Rectal smooth muscle tissue (tissue), 1 donor: ENCODE results near the gene PRKD2.

Source experiments
- H3K27ac ChIP-seq: one replicate; pipeline ENCODE4 v1.7.0; 2013; ENCODE audit warnings: low read depth, low read length, inconsistent platforms
- H3K27me3 ChIP-seq: one replicate; pipeline ENCODE4 v1.7.0; 2013; ENCODE audit warnings: low read length; ENCODE audit not compliant: control insufficient read depth, insufficient read depth
- H3K36me3 ChIP-seq: one replicate; pipeline ENCODE4 v1.7.0; 2013; ENCODE audit warnings: low read length; ENCODE audit not compliant: control insufficient read depth, insufficient read depth
- H3K4me1 ChIP-seq: one replicate; pipeline ENCODE4 v1.7.0; 2013; ENCODE audit warnings: low read length; ENCODE audit not compliant: control insufficient read depth, insufficient read depth
- H3K4me3 ChIP-seq: one replicate; pipeline ENCODE4 v1.7.0; 2013; ENCODE audit warnings: low read length
- H3K9ac ChIP-seq: one replicate; pipeline ENCODE4 v1.7.0; 2013; ENCODE audit warnings: low read length

Gene PRKD2

DNA sequence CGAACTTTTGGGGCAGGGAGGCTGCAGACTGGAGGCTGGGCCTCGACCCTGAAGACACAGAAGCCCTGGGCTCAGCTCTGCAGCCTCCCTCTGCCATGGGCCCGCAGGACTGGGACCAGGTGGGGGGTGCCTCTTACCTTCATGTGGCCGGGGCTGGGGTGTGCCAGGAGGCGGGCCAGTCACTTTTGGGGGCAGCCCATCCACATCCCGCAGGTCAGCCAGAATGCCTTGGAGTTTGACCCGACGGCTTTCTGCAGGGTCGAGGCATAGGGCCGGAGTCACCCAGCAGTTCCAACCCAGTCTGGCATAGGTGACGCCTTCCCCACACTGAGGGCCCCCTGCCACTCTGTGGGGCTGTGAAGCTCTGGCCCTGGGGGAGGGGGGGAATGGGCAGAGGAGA lies 10.8 kb upstream of the PRKD2 start:
- peaks cover 57% of the 10 kb centered on the region for H3K36me3 ChIP-seq
- H3K4me3 ChIP-seq: no peak overlapping the region
- H3K27ac ChIP-seq: no peak overlapping the region
- no peaks in the 10 kb centered on the region for H3K27me3 ChIP-seq
- no peak overlapping the region for H3K9ac ChIP-seq
- H3K4me1 ChIP-seq: no peaks in the 10 kb centered on the region

DNA sequence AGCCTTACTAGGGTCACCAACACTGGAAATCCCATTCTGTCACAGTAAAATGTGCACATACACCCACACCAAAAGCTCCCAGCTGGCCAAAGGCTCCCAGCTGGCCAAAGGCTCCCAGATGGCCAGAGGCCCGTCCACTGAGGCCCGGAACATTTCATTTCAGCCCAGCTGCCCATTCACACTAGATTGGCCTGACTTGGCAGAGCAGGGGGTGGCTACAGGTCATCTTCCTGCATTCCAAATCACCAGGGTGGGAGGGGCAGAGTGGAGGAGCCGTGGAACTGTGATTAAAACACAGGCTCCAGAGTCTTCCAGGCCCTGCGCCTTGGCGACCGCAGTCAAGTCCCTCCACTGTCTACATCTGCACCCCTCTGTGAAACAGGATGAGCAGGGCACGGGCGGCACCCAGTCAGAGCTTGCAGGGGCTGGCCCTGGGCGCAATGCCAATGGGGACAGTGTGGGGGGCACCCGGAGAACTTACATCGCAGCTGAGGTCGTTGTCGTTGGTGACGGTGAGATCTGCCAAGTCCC lies 10.1 kb upstream of the PRKD2 start:
- Histone ChIP-seq H3K4me3 (no peak overlapping the region), H3K36me3 (peaks cover 54% of the 10 kb centered on the region), H3K27me3 (no peaks in the 10 kb centered on the region), H3K9ac (no peak overlapping the region), H3K4me1 (no peaks in the 10 kb centered on the region), H3K27ac (no peak overlapping the region)

DNA sequence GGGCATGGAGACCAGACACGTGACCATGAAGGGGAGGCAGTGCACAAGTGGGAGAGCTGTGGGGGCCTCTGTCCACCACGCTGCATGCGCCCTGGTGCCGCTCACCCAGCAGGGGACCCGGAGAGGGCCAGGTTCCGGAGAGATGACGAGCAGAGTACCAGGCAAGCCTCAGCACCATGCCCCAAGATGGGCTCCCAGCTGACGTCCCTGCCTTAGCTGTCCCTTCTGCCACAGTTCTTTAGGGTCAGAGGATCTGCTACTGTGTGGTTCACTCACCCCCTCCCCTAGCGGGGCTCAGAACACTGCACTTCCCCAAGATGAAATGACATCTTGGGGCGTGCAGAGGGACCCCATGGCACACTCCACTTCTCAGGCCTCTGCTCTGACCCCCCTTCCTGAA lies 9.6 kb upstream of the PRKD2 start:
- H3K4me1 ChIP-seq: no peaks in the 10 kb centered on the region
- H3K27me3 ChIP-seq: no peaks in the 10 kb centered on the region
- H3K4me3 ChIP-seq: no peak overlapping the region
- H3K9ac ChIP-seq: no peak overlapping the region
- peaks cover 57% of the 10 kb centered on the region for H3K36me3 ChIP-seq
- no peak overlapping the region for H3K27ac ChIP-seq

DNA sequence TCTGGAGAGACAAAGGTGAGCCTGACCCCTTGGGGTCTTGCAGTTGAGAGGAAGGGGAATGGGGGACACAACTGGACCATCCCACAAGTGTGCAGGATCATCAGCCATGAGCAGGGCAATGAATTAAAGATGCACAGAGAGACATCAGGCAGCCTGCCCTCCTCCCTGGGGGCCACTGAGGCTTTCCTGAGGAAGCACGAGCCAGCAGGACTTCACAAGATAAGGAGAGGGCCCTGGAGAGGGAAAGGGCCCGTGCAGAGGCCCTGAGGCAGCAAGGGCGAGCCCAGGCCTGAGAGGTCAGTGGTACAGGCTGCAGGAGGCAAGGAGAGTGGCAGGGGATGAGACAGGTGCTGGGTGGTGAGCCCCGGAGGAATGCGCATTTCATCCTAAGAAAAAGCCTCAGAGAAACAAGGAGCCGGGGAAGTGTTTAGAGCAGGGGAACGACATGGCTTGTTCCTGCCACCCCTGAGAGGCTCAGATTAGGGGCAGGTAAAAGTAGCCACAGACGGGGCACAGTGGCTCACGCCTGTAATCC lies 9.0 kb upstream of the PRKD2 start:
- peaks cover 62% of the 10 kb centered on the region for H3K36me3 ChIP-seq
- H3K27me3 ChIP-seq: no peaks in the 10 kb centered on the region
- H3K4me3 ChIP-seq: no peak overlapping the region
- no peaks in the 10 kb centered on the region for H3K4me1 ChIP-seq
- H3K9ac ChIP-seq: no peak overlapping the region
- no peak overlapping the region for H3K27ac ChIP-seq

DNA sequence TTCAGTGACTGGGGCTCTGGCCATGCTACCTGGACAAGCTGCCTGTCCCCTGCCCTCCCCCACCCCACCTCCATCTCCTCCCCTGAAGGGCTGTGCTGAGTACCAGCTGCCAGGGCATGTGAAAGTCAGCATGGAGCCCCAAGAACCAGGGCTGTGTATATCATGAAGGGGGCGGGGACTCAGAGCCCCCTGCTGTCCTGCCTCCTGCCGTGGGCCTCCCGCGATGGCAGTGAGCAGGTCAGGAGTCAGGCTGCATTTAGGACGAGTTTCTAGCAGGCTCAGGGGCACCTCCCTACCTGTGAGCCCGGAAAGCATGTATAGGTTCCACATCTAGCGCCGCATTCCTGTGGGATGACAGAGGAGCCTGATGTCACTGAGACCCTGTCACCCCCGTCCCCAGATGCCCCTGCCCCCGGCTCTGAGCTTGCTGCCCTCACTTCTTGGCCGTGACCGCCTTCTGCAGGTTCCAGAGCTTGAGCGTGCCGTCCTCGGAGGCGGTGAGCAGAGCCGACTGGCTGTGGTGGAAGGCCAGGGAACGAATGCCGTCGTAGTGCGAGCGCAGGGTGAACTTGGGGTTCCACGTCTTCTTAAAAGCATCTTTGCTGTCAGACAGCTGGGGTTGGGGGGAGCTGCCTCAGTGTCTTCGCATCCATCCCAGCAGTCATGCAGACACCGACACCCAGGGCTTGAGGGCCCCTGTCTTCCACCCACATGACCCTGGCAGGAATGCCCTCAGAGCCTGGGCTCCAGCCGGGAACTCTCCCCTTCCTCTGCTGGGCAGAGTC lies 8.3 kb upstream of the PRKD2 start:
- H3K27me3 ChIP-seq: no peaks in the 10 kb centered on the region
- no peak overlapping the region for H3K4me3 ChIP-seq
- H3K4me1 ChIP-seq: no peaks in the 10 kb centered on the region
- peaks cover 56% of the 10 kb centered on the region for H3K36me3 ChIP-seq
- H3K9ac ChIP-seq: no peak overlapping the region
- no peak overlapping the region for H3K27ac ChIP-seq

DNA sequence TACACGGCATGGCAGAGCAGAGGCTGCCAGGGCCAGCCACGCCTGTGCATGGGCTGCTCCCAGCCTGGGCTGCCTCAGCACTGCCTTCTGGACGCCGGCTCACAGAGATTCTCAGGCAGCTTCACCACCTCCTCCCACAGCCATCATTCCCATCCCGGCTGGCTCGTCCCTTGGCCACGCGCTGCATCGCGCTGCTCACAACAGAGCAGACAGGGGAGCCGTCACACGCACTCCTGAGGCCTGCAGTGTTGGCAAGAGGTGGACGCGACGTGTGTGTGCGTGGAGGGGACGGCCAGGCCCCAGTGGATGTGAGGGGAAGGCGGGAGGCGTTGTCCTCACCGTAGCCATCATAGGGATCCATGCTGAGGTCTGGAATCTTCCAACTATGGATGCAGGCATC lies 7.6 kb upstream of the PRKD2 start:
- Histone ChIP-seq H3K27ac (no peak overlapping the region), H3K4me3 (no peak overlapping the region), H3K27me3 (no peaks in the 10 kb centered on the region), H3K36me3 (peaks cover 53% of the 10 kb centered on the region), H3K9ac (no peak overlapping the region), H3K4me1 (no peaks in the 10 kb centered on the region)

DNA sequence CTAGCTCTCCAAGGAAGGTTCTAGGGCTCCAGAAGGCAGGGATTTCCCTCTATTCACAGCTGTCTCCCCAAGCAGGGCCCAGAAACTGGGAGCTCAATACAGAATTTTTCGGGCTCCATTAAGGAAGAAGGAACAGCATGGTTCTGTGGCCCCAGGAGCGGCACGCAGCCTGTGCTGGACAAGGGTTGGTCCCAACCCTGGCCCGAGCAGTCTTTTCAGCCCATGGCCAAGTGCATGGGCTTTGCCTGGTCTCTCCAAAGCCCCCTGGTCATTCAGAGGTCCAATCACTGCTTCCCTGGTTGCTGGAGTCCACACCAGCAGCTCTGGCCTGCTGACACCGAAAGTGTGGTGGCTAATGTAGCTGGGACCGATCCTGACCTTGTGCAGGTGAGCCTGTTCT lies 6.6 kb upstream of the PRKD2 start:
- Histone ChIP-seq H3K9ac (no peak overlapping the region), H3K27me3 (no peaks in the 10 kb centered on the region), H3K27ac (no peak overlapping the region), H3K4me3 (no peak overlapping the region), H3K4me1 (no peaks in the 10 kb centered on the region), H3K36me3 (peaks cover 46% of the 10 kb centered on the region)

DNA sequence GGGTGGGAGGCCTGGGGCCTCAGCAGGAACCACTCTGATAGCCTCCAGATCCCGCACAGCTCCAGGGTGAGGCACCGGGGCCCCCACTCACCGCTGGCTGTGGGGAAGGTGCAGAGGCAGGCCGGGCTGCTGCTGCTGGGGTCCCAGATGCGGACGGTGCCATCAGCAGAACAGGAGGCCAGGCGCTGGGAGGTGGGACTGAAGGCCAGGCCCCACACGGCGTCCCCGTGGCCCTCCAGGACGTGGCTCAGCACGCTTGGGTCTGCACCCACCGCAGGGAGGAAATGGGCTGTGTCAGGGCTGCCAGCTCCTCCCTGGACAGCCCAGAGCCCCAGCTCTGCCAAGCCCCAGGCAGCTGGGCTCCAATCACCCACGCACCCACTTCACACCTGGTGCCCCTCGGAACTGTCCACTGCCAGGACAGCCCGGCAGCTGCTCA lies 6.1 kb upstream of the PRKD2 start:
- H3K9ac ChIP-seq: no peak overlapping the region
- no peaks in the 10 kb centered on the region for H3K4me1 ChIP-seq
- no peaks in the 10 kb centered on the region for H3K27me3 ChIP-seq
- no peak overlapping the region for H3K27ac ChIP-seq
- peaks cover 42% of the 10 kb centered on the region for H3K36me3 ChIP-seq
- no peak overlapping the region for H3K4me3 ChIP-seq

DNA sequence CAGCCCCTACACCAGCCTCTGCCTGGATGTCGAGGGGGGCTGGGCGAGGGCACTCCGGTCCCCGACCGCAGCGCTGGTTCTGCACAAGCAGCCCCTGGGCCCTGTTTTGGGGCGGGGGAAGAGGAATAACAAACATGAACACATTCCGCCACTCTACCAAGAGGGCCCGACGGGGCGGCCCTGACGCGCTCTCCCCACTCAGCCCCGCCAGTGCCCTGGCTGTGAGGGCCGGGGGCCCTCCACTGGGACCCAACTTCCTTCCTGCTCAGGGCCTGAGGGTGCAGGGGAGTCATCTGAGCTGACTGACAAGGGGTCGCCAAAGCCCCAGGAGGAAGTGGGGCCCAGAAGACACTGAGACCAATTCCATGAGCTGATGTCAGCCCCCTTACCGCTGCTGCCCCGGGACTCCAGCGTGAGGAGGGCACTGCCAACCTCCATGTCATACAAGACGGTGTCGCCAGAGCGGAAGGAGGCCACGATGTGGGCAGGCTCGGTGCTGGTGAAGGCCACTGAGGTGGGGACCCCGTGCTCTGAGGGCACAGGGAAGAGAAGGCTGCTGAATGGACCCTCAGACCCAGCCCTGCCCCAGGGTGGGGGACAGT lies 5.6 kb upstream of the PRKD2 start:
- H3K36me3 ChIP-seq: peaks cover 39% of the 10 kb centered on the region
- no peaks in the 10 kb centered on the region for H3K27me3 ChIP-seq
- no peak overlapping the region for H3K27ac ChIP-seq
- H3K9ac ChIP-seq: no peak overlapping the region
- H3K4me3 ChIP-seq: no peak overlapping the region
- H3K4me1 ChIP-seq: no peaks in the 10 kb centered on the region

DNA sequence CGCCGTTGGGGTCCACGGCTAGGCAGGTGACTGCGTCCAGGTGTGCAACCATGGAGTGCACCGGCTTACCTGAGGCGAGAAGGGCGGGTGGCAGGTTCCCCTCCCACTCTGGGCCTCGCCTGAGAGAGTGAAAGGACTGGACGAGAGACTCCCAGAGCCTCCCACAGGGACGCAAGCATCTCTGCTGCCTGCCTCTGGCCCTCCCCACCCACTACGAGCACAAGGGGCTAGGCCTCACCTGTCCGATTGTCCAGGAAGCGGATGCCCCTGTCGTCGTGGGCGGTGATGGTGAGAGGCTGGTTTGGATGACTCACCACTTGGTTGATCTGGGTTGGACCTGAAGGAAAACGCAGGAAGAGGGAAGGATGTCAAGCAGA lies 5.1 kb upstream of the PRKD2 start:
- no peaks in the 10 kb centered on the region for H3K27me3 ChIP-seq
- H3K9ac ChIP-seq: no peak overlapping the region
- H3K4me3 ChIP-seq: no peak overlapping the region
- no peak overlapping the region for H3K27ac ChIP-seq
- H3K36me3 ChIP-seq: peaks cover 34% of the 10 kb centered on the region
- H3K4me1 ChIP-seq: no peaks in the 10 kb centered on the region

DNA sequence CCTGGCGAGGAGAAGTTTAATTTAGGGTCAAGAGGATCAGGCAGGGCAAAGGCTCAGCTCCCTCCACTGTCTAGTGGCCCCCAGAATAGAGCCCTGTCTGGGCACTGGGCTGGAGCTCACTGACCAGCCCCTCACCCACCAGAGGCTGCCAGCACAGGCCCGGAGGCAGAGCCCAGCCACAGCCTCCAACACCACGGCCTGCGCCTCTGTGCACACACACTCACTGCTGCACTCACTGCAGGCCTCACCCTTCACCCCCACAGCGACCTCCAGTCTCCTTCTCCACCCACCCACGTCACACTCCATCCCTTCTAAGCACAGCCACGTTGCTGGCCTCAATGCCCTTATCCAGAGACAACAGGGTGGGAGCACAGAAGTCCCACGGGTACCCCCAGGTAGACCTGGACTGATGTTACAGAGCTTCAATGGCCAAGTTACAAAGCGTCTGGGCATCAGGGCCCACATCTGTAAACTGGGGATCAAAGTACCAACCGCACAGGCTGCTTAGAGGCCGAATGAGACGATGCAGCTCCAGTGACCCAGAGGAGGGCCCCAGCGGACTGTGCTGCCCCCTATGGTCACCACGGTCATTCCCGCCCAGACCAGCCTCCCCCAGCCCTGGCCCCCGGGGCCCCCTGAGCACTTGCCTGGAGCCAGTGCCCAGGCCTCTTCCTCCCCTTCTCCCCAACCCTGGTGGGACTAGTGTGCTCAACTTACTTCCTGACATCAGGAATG lies 4.5 kb upstream of the PRKD2 start:
- no peak overlapping the region for H3K27ac ChIP-seq
- H3K27me3 ChIP-seq: no peaks in the 10 kb centered on the region
- no peak overlapping the region for H3K9ac ChIP-seq
- no peak overlapping the region for H3K4me3 ChIP-seq
- H3K36me3 ChIP-seq: peaks cover 30% of the 10 kb centered on the region
- no peaks in the 10 kb centered on the region for H3K4me1 ChIP-seq

DNA sequence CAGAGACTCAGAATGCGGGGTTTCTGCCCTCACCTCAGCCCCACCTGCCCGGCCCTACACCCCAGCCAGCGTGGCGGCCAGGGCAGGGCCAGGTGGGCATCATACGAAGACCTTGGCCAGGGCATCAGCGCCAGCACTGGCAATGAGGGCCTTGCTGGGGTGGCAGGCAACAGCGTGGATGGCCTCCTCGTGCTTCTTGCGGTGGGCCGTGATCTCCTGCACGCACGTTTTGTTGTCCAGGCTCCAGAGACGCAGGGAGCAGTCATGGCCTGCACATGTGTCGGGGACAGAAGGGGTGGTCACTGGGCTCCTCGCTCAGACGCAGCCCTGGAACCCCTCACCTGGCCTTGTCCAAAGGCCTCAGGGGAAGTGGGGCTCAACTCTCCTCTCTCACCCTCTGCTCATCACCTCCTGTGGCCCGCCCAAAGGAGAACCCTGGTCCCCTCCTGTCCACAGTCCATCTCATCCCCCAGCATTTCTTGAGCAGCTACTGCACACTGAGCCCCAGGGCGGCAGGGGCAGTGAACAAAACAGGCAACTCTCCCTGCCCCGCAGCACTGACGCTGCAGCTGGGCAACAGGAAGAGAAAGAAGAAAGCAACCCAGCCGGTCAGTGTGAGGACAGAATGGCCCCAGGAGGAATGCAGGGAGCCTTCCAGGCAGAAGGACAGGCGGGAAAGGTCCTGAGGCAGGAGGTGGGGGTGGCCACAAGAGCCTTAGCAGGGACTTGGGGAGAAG lies 3.8 kb upstream of the PRKD2 start:
- Histone ChIP-seq H3K9ac (no peak overlapping the region), H3K4me3 (no peak overlapping the region), H3K27me3 (no peaks in the 10 kb centered on the region), H3K36me3 (peaks cover 28% of the 10 kb centered on the region), H3K27ac (no peak overlapping the region), H3K4me1 (peaks cover 2% of the 10 kb centered on the region)
